Neural progenitor cell (in vitro differentiated cells): ENCODE data around the gene CFAP74.

ENCODE experiments used
- EZH2 ChIP-seq: fragments of 200-600 bp; sonication (generic); IDR thresholded peaks from 2 replicates; pipeline ENCODE4 v1.6.1; 2017; ENCODE audit warnings: antibody characterized with exemption, mild to moderate bottlenecking, moderate library complexity
- EZH2phosphoT487 ChIP-seq: fragments of 200-600 bp; sonication (generic); IDR thresholded peaks from 2 replicates; pipeline ENCODE4 v1.6.1; 2017; ENCODE audit warnings: antibody characterized with exemption
- TF ChIP-seq, protein P1 (sequence below): fragments of 200-600 bp; sonication (generic); IDR thresholded peaks from 2 replicates; pipeline ENCODE4 v1.5.1; 2017; ENCODE audit warnings: antibody characterized with exemption, mild to moderate bottlenecking

DNA sequence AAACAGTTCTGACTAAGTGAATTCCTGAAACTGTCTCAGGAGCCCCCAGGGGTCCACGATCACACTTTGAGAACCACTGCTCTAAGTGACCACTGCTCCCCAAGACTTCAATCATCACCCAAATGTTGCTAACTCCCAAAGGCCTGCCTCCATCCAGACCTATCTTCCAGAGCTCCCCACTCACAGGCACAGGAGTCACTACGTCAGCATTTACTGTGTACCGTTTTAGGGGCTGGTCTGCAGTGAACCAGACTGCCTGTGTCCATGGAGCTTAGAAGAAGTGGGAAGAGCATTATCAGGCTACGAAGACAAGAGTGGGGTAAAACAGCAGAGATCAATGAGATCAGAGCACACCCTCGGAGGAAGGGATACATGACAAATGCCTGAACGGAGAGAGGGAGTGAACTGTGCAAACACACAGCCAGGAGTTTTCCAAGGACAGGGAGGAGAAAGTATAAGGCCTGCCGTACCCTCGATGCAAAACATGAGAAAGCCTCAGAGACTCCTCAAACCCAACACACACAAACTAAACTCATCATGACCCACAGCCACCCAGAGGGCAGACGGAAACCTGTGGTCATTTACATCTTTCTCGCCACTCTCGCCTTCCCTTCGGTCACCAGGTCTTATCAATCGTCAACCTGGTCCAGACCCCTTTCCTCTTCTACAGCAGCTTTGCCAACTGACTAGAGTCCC lies 122.8 kb downstream of the CFAP74 start:
- TF ChIP-seq, protein P1, sequence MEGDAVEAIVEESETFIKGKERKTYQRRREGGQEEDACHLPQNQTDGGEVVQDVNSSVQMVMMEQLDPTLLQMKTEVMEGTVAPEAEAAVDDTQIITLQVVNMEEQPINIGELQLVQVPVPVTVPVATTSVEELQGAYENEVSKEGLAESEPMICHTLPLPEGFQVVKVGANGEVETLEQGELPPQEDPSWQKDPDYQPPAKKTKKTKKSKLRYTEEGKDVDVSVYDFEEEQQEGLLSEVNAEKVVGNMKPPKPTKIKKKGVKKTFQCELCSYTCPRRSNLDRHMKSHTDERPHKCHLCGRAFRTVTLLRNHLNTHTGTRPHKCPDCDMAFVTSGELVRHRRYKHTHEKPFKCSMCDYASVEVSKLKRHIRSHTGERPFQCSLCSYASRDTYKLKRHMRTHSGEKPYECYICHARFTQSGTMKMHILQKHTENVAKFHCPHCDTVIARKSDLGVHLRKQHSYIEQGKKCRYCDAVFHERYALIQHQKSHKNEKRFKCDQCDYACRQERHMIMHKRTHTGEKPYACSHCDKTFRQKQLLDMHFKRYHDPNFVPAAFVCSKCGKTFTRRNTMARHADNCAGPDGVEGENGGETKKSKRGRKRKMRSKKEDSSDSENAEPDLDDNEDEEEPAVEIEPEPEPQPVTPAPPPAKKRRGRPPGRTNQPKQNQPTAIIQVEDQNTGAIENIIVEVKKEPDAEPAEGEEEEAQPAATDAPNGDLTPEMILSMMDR: no peak
- TF ChIP-seq EZH2 (no peak), EZH2phosphoT487 (no peak)
